Stomach (tissue), 4 donors: ENCODE data around the gene TOX4.

Experiments used
- CTCF ChIP-seq, 7 experiments: fragments of 450-650 bp in 4 of 7; fragments of 200-600 bp in 3 of 7; sonication (generic) in 3 of 7; IDR thresholded peaks; one replicate each; pipeline ENCODE4 v1.5.1; 2016 to 2019; ENCODE audit warnings: antibody characterized with exemption in 7 of 7, control low read depth in 2 of 7, mild to moderate bottlenecking in 1 of 7
- POLR2A ChIP-seq, 4 donors: fragments of 450-650 bp; IDR thresholded peaks; one replicate each; pipeline ENCODE4 v1.6.1; 2016; ENCODE audit warnings: antibody characterized with exemption in 4 of 4, control low read depth in 2 of 4, mild to moderate bottlenecking in 1 of 4, moderate library complexity in 1 of 4
- POLR2AphosphoS5 ChIP-seq, 3 donors: sonication (generic); formaldehyde crosslinking; IDR thresholded peaks; one replicate each; pipeline ENCODE4 v1.6.1; 2016; ENCODE audit warnings: antibody characterized with exemption in 3 of 3

DNA sequence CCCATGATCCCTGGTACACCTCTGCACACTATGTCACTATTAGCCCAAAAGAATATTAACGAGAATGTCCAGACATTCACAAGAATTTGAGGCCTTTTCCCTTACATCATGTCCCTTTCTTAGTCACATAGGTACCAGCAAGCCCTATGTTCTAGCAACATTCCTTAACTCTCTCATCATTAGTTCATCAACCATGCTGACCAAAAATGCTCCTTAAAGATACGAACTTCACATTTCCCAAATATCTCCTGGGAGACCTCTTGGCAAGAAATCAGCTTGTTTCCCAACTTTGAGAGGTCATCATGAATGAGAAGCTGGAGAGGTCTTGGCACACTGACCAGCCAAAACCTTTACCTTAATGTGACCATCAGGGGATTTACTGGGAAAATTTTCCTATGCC lies 44.5 kb downstream of the TOX4 start:
- no peak for TF ChIP-seq CTCF (IDR thresholded peaks at IDR 0.05)
- TF ChIP-seq POLR2A (IDR thresholded peaks at IDR 0.05): no peak
- TF ChIP-seq POLR2AphosphoS5 (IDR thresholded peaks at IDR 0.05): no peak
